PC-3 (cell line): ENCODE data around the gene DOK5.

Source experiments
- EZH2 ChIP-seq: fragments of 300-600 bp; sonication (generic); IDR thresholded peaks from one replicate; pipeline ENCODE4 v1.6.1; 2017; ENCODE audit warnings: antibody characterized with exemption, mild to moderate bottlenecking, low read length; ENCODE audit not compliant: unreplicated experiment
- EZH2phosphoT487 ChIP-seq: fragments of 300-600 bp; sonication (generic); IDR thresholded peaks from 2 replicates; pipeline ENCODE4 v1.6.1; 2018; ENCODE audit warnings: mild to moderate bottlenecking, antibody characterized with exemption, low read length, borderline replicate concordance
- TF ChIP-seq, protein P1 (sequence below): fragments of 300-600 bp; sonication (generic); conservative IDR thresholded peaks from 2 replicates; pipeline ENCODE4 v1.5.1; 2017; ENCODE audit warnings: antibody characterized with exemption, low read depth, mild to moderate bottlenecking, low read length

DNA sequence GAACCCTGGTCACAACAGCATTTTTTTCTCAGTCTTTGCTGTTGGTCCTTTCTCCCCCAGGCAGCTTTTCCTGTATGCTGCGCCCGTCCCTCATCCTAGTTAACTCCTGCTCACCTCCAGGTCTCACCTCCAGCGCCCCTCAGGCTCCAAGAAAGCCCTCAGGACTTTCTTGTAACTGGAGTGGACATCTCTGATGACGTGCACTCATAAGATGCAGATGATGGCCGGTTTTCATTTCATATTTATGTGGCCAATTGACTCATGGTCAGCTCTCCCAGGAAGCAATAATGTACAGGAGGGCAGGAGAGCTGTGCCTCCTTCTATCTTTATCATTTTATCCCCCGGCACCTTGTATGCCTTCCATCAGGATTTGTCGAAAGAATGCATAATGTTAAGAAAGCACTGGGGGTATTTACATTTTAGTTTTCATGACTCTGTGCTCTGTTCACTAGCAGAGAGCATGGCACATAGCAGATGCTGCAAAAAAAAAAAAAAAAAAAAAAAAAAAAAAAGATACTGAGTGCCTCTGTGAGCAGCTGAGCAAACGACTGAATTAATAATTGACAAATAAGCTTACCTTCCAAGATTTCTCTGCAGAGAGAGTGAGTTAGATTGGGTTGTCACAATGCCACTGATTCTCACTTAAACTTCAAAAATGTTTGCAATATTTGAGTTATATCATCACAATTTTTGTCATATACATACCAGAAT lies 170.2 kb downstream of the DOK5 start:
- TF ChIP-seq, protein P1, sequence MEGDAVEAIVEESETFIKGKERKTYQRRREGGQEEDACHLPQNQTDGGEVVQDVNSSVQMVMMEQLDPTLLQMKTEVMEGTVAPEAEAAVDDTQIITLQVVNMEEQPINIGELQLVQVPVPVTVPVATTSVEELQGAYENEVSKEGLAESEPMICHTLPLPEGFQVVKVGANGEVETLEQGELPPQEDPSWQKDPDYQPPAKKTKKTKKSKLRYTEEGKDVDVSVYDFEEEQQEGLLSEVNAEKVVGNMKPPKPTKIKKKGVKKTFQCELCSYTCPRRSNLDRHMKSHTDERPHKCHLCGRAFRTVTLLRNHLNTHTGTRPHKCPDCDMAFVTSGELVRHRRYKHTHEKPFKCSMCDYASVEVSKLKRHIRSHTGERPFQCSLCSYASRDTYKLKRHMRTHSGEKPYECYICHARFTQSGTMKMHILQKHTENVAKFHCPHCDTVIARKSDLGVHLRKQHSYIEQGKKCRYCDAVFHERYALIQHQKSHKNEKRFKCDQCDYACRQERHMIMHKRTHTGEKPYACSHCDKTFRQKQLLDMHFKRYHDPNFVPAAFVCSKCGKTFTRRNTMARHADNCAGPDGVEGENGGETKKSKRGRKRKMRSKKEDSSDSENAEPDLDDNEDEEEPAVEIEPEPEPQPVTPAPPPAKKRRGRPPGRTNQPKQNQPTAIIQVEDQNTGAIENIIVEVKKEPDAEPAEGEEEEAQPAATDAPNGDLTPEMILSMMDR, result no peak
- TF ChIP-seq EZH2, result no peak
- TF ChIP-seq EZH2phosphoT487, result no peak
